Activated naive CD8-positive, alpha-beta T cell treated with anti-CD3 and anti-CD28 coated beads, Interleukin-2, amount 10 ng/mL, durations not matched to agents 7 days and 5 days (primary cell): Measurements from ENCODE around the gene ZSCAN9. TPM values are rescaled to one million over a fixed set of nuclear protein-coding genes. Genes with fewer than 3 reads are reported as not detected.

Source experiments
- ATAC-seq: fragments of 150-1000 bp; cut with Tn5 transposase; one replicate; pipeline ENCODE4 v1.10.0; 2021; ENCODE audit warnings: low read depth, moderate library complexity
- POLR2A ChIA-PET: fragments of 350-600 bp; sonication (Branson Sonifier 250); formaldehyde crosslinking; loops from one replicate; lab custom pipeline; 2021; ENCODE audit warnings: antibody characterized with exemption; lab: Charles Lee
- DNase-seq: peaks from one replicate; pipeline ENCODE4 v3.0.0; 2021
- H3K27ac Mint-ChIP-seq: one replicate; pipeline ENCODE4 v1.8.0; 2022; ENCODE audit warnings: mild to moderate bottlenecking, mixed read lengths
- H3K27me3 Mint-ChIP-seq: one replicate; pipeline ENCODE4 v1.8.0; 2022; ENCODE audit warnings: mild to moderate bottlenecking, moderate library complexity, mixed read lengths
- H3K36me3 Mint-ChIP-seq: one replicate; pipeline ENCODE4 v1.8.0; 2021; ENCODE audit warnings: mild to moderate bottlenecking, mixed read lengths
- H3K4me1 Mint-ChIP-seq: one replicate; pipeline ENCODE4 v1.8.0; 2021; ENCODE audit warnings: mixed read lengths
- H3K4me3 Mint-ChIP-seq: one replicate; pipeline ENCODE4 v1.8.0; 2022; ENCODE audit warnings: mild to moderate bottlenecking, moderate library complexity, mixed read lengths
- H3K9me3 Mint-ChIP-seq: one replicate; pipeline ENCODE4 v1.8.0; 2021; ENCODE audit warnings: mixed read lengths
- total RNA-seq, 2 experiments: library from RNA; stranded (reverse); gene quantifications; one replicate each; pipeline ENCODE4 v1.2.3, GENCODE V29; 2021

ZSCAN9 gene
- total RNA-seq, 2 experiments from 2014 or later: 9.0 to 9.7 TPM

GRCh38 chr6:28264834-28265401 lies 39.8 kb downstream of the ZSCAN9 start:
- POLR2A ChIA-PET: no interaction called here
- H3K4me1 Mint-ChIP-seq: peaks cover 13% of the 10 kb centered on the region
- H3K27me3 Mint-ChIP-seq: peaks cover 2% of the 10 kb centered on the region
- H3K27ac Mint-ChIP-seq: no peak overlapping the region
- no peaks in the 10 kb centered on the region for H3K36me3 Mint-ChIP-seq
- DNase-seq: no peak
- H3K9me3 Mint-ChIP-seq: peaks cover 3% of the 10 kb centered on the region
- no peak for ATAC-seq
- no peak overlapping the region for H3K4me3 Mint-ChIP-seq

- H3K27me3 Mint-ChIP-seq: no peaks in the 10 kb centered on the region
- POLR2A ChIA-PET: interaction anchor here (0.5 to 2.0 kb wide), 14 partner anchors 13 to 428 kb away, joined by 3 to 17 read pairs (median 6); partner anchors contain the start of genes PGBD1, ZKSCAN3, ZKSCAN4 and ZKSCAN8
- no peaks in the 10 kb centered on the region for H3K9me3 Mint-ChIP-seq
These were observed 41.5 kb downstream of the ZSCAN9 start for GRCh38 chr6:28266563-28266961.

GRCh38 chr6:28266962-28267694 lies 42.1 kb downstream of the ZSCAN9 start, which contains the start of gene ZSCAN26:
ZSCAN26 (plus strand) TSS chr6:28267143; CDS start chr6:28271920, 4,777 bp downstream.
- POLR2A ChIA-PET: interaction anchor here (0.5 to 2.0 kb wide), 17 partner anchors 8 to 428 kb away, joined by 3 to 17 read pairs (median 5); partner anchors contain the start of genes PGBD1, ZKSCAN3, ZKSCAN4 and ZKSCAN8
- Mint-ChIP-seq H3K4me3 (no peak within 1 kb of the TSS), H3K27ac (no peak within 1 kb of the TSS), H3K36me3 (peaks cover 4% of the 10 kb centered on the region), H3K9me3 (no peaks in the 10 kb centered on the region), H3K27me3 (no peaks in the 10 kb centered on the region), H3K4me1 (peaks cover 15% of the 10 kb centered on the region)
- ATAC-seq (peak; percentile 98), DNase-seq (peak; percentile 85)

More at GRCh38 chr6:28266563-28266961, 41.5 kb downstream of the ZSCAN9 start:
- no peak overlapping the region for H3K27ac Mint-ChIP-seq
- H3K4me3 Mint-ChIP-seq: no peak overlapping the region
- ATAC-seq (no peak), DNase-seq (no peak)
- peaks cover 15% of the 10 kb centered on the region for H3K4me1 Mint-ChIP-seq
- peaks cover 2% of the 10 kb centered on the region for H3K36me3 Mint-ChIP-seq

GRCh38 chr6:28267695-28268059 lies 42.6 kb downstream of the ZSCAN9 start:
- Mint-ChIP-seq H3K27ac (no peak overlapping the region), H3K4me3 (no peak overlapping the region), H3K27me3 (no peaks in the 10 kb centered on the region), H3K9me3 (no peaks in the 10 kb centered on the region), H3K4me1 (peaks cover 15% of the 10 kb centered on the region), H3K36me3 (peaks cover 9% of the 10 kb centered on the region)
- ATAC-seq (no peak), DNase-seq (no peak)
- POLR2A ChIA-PET: interaction anchor here (0.8 to 2.0 kb wide), 15 partner anchors 7 to 429 kb away, joined by 3 to 17 read pairs (median 5); partner anchors contain the start of genes PGBD1, ZKSCAN3, ZKSCAN4 and ZKSCAN8

GRCh38 chr6:28269492-28269891 lies 44.4 kb downstream of the ZSCAN9 start:
- POLR2A ChIA-PET: interaction anchor here (0.6 kb wide), 1 partner anchor 89 kb away, joined by 3 read pairs; no protein-coding TSS in a partner anchor
- ATAC-seq (no peak), DNase-seq (no peak)
- Mint-ChIP-seq H3K36me3 (peaks cover 16% of the 10 kb centered on the region), H3K9me3 (no peaks in the 10 kb centered on the region), H3K4me3 (no peak overlapping the region), H3K4me1 (peaks cover 9% of the 10 kb centered on the region), H3K27ac (peak overlapping the region; percentile 26), H3K27me3 (no peaks in the 10 kb centered on the region)

- Mint-ChIP-seq H3K9me3 (no peaks in the 10 kb centered on the region), H3K36me3 (peaks cover 39% of the 10 kb centered on the region), H3K4me3 (peak overlapping the region; percentile 54), H3K27ac (peak overlapping the region; percentile 56), H3K27me3 (no peaks in the 10 kb centered on the region), H3K4me1 (peaks cover 9% of the 10 kb centered on the region)
- POLR2A ChIA-PET: interaction anchor here (1.1 to 1.9 kb wide), 2 partner anchors 8 to 23 kb away, joined by 5 to 8 read pairs; partner anchors contain the start of genes ZKSCAN4 and ZSCAN26
- DNase-seq (no peak), ATAC-seq (no peak)
These were observed 49.8 kb downstream of the ZSCAN9 start for GRCh38 chr6:28274888-28275287.

- no peak for ATAC-seq
- POLR2A ChIA-PET: no interaction called here
- no peak for DNase-seq
- peaks cover 30% of the 10 kb centered on the region for H3K36me3 Mint-ChIP-seq
- peaks cover 5% of the 10 kb centered on the region for H3K27me3 Mint-ChIP-seq
- no peak overlapping the region for H3K4me3 Mint-ChIP-seq
- peaks cover 19% of the 10 kb centered on the region for H3K4me1 Mint-ChIP-seq
- no peaks in the 10 kb centered on the region for H3K9me3 Mint-ChIP-seq
- H3K27ac Mint-ChIP-seq: no peak overlapping the region
These were observed 52.7 kb downstream of the ZSCAN9 start for GRCh38 chr6:28277746-28278145.

- H3K27me3 Mint-ChIP-seq: peaks cover 5% of the 10 kb centered on the region
- peaks cover 15% of the 10 kb centered on the region for H3K4me1 Mint-ChIP-seq
- no peaks in the 10 kb centered on the region for H3K9me3 Mint-ChIP-seq
- POLR2A ChIA-PET: interaction anchor here (0.9 to 3.6 kb wide), 4 partner anchors 9 to 139 kb away, joined by 3 to 17 read pairs (median 4); partner anchors contain the start of genes ZKSCAN4, ZKSCAN8 and ZSCAN26
- H3K36me3 Mint-ChIP-seq: peaks cover 21% of the 10 kb centered on the region
- H3K27ac Mint-ChIP-seq: no peak overlapping the region
- no peak for ATAC-seq
- no peak for DNase-seq
- H3K4me3 Mint-ChIP-seq: peak overlapping the region; percentile 89
These were observed 55.7 kb downstream of the ZSCAN9 start for GRCh38 chr6:28280595-28281287.

GRCh38 chr6:28281288-28282064 lies 56.4 kb downstream of the ZSCAN9 start, which contains the start of gene PGBD1:
PGBD1 (plus strand) TSS chr6:28281572; CDS start chr6:28283814, 2,242 bp downstream.
- H3K27me3 Mint-ChIP-seq: peaks cover 5% of the 10 kb centered on the region
- peak; percentile 78 for DNase-seq
- H3K36me3 Mint-ChIP-seq: peaks cover 15% of the 10 kb centered on the region
- H3K27ac Mint-ChIP-seq: peak within 1 kb of the TSS; percentile 24
- peak within 1 kb of the TSS; percentile 89 for H3K4me3 Mint-ChIP-seq
- ATAC-seq: peak; percentile 94
- POLR2A ChIA-PET: interaction anchor here (0.7 to 3.6 kb wide), 5 partner anchors 10 to 457 kb away, joined by 3 to 17 read pairs (median 3); partner anchors contain the start of genes ZKSCAN4, ZKSCAN8 and ZSCAN26
- no peaks in the 10 kb centered on the region for H3K9me3 Mint-ChIP-seq
- H3K4me1 Mint-ChIP-seq: peaks cover 15% of the 10 kb centered on the region

GRCh38 chr6:28282926-28283325 lies 57.9 kb downstream of the ZSCAN9 start:
- Mint-ChIP-seq H3K4me3 (no peak overlapping the region), H3K27me3 (peaks cover 5% of the 10 kb centered on the region), H3K27ac (no peak overlapping the region), H3K36me3 (peaks cover 16% of the 10 kb centered on the region), H3K9me3 (no peaks in the 10 kb centered on the region), H3K4me1 (peaks cover 15% of the 10 kb centered on the region)
- no peak for ATAC-seq
- POLR2A ChIA-PET: interaction anchor here (0.8 to 1.0 kb wide), 2 partner anchors 31 to 147 kb away, joined by 3 read pairs; partner anchors contain the start of gene ZKSCAN4
- DNase-seq: no peak
